Effector memory CD4-positive, alpha-beta T cell (primary cell): ENCODE data around the gene LRRC7.

Experiments used
- DNase-seq, 3 donors: peaks; one replicate each; pipeline ENCODE4 v3.0.0-alpha.2; 2020
- H3K27ac ChIP-seq: 2 replicates; pipeline ENCODE4 v1.7.0; 2013; ENCODE audit warnings: mild to moderate bottlenecking, low read length, moderate library complexity; ENCODE audit not compliant: insufficient read depth, poor library complexity, severe bottlenecking
- H3K27me3 ChIP-seq: replicated peaks from 2 replicates; pipeline ENCODE4 v1.7.0; 2013; ENCODE audit warnings: mild to moderate bottlenecking, low read length; ENCODE audit not compliant: insufficient read depth, control insufficient read depth, poor library complexity, severe bottlenecking
- H3K36me3 ChIP-seq: 2 replicates; pipeline ENCODE4 v1.7.0; 2013; ENCODE audit warnings: mild to moderate bottlenecking, low read length, moderate library complexity; ENCODE audit not compliant: control insufficient read depth, insufficient read depth
- H3K4me1 ChIP-seq: 2 replicates; pipeline ENCODE4 v1.7.0; 2013; ENCODE audit warnings: low read length, mild to moderate bottlenecking; ENCODE audit not compliant: control insufficient read depth, insufficient read depth, poor library complexity, severe bottlenecking
- H3K4me3 ChIP-seq: 2 replicates; pipeline ENCODE4 v1.7.0; 2013; ENCODE audit warnings: low read length, low read depth, mild to moderate bottlenecking; ENCODE audit not compliant: insufficient read depth, poor library complexity, severe bottlenecking
- H3K9me3 ChIP-seq: 2 replicates; pipeline ENCODE4 v1.7.0; 2013; ENCODE audit warnings: mild to moderate bottlenecking, low read length, moderate library complexity; ENCODE audit not compliant: control insufficient read depth

LRRC7 gene

DNA sequence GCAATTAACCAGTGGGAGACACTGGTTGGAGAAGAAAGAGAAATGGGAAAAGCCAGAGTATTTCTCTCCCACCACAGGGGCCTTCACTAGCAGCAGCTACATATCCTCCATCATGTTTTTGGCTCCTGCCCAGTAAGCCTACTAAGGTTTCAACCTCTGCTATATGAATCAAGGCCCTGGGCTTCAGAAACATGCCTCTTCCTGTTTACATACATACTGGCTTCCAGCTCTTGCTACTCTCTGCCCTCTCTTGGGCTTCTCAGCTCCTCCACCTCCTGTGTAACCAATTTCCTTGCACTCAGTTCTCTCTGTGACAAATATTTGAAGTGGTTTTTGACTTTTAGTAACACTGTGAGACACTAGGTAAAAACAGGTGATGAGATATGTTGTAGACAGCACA, 80.8 kb downstream of the LRRC7 start:
- H3K36me3 ChIP-seq, result no peaks in the 10 kb centered on the region
- H3K27ac ChIP-seq, result no peak overlapping the region
- DNase-seq, result no peak
- no peaks in the 10 kb centered on the region for H3K4me1 ChIP-seq
- no peaks in the 10 kb centered on the region for H3K27me3 ChIP-seq
- H3K4me3 ChIP-seq, result no peak overlapping the region
- no peaks in the 10 kb centered on the region for H3K9me3 ChIP-seq

- Histone ChIP-seq H3K9me3 (no peaks in the 10 kb centered on the region), H3K27ac (no peak overlapping the region), H3K36me3 (no peaks in the 10 kb centered on the region), H3K4me1 (no peaks in the 10 kb centered on the region), H3K27me3 (no peaks in the 10 kb centered on the region), H3K4me3 (no peak overlapping the region)
- no peak for DNase-seq
Measured at GRCh38 chr1:69649383-69649990, 81.8 kb downstream of the LRRC7 start.

GRCh38 chr1:69650779-69651178, 83.1 kb downstream of the LRRC7 start:
- H3K4me3 ChIP-seq, result no peak overlapping the region
- no peaks in the 10 kb centered on the region for H3K4me1 ChIP-seq
- DNase-seq, result no peak

DNA sequence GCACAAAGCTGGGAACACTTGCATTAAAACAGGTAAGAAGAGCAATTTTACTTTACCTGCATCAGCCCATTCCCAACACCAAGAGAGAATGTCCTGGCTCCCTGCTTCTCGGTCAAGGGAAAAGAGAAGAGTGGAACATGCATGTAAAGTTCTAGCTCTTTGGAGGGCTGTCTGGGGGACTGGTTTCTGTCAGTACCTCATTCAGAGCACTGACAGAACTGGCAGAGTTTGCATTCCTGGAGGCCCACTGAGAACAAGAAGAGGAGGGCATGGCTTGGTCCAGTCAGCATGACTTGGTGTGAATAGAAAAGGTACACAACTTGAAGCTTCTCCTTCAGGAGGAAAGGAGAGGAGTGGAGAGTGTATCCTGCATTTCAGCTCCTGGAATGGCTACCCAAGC, 83.9 kb downstream of the LRRC7 start:
- no peak overlapping the region for H3K4me3 ChIP-seq
- DNase-seq, result no peak
- no peaks in the 10 kb centered on the region for H3K36me3 ChIP-seq
- H3K4me1 ChIP-seq, result no peaks in the 10 kb centered on the region
- H3K27me3 ChIP-seq, result no peaks in the 10 kb centered on the region
- no peak overlapping the region for H3K27ac ChIP-seq
- no peaks in the 10 kb centered on the region for H3K9me3 ChIP-seq

More at GRCh38 chr1:69650779-69651178, 83.1 kb downstream of the LRRC7 start:
- Histone ChIP-seq H3K27ac (no peak overlapping the region), H3K36me3 (no peaks in the 10 kb centered on the region), H3K9me3 (no peaks in the 10 kb centered on the region), H3K27me3 (no peaks in the 10 kb centered on the region)

- no peaks in the 10 kb centered on the region for H3K4me1 ChIP-seq
- H3K9me3 ChIP-seq, result no peaks in the 10 kb centered on the region
- no peak overlapping the region for H3K4me3 ChIP-seq
- H3K36me3 ChIP-seq, result no peaks in the 10 kb centered on the region
- no peaks in the 10 kb centered on the region for H3K27me3 ChIP-seq
- DNase-seq, result no peak
- H3K27ac ChIP-seq, result no peak overlapping the region
Measured at GRCh38 chr1:69657971-69658370, 90.2 kb downstream of the LRRC7 start.

DNA sequence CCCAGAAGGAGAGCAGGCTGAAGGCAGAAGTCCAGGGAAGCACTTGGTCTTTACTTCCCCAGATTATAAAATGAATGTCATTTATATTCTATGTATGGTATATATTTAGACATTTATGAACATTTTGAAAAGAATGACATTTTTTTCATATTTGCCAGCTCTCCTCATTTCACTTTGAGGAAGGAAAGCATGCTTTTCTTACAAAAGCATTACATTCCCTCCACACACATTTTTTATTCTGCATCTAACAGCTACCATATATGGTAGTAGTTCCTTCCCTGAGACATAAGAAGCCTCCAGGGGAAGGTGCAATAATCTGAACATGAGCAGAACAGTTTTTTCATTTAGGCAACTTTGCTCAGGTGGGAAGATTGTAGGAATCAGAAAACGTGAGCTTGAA, 94.0 kb downstream of the LRRC7 start:
- Histone ChIP-seq H3K4me3 (no peak overlapping the region), H3K27me3 (no peaks in the 10 kb centered on the region), H3K27ac (no peak overlapping the region), H3K4me1 (no peaks in the 10 kb centered on the region), H3K9me3 (no peaks in the 10 kb centered on the region), H3K36me3 (no peaks in the 10 kb centered on the region)
- no peak for DNase-seq

DNA sequence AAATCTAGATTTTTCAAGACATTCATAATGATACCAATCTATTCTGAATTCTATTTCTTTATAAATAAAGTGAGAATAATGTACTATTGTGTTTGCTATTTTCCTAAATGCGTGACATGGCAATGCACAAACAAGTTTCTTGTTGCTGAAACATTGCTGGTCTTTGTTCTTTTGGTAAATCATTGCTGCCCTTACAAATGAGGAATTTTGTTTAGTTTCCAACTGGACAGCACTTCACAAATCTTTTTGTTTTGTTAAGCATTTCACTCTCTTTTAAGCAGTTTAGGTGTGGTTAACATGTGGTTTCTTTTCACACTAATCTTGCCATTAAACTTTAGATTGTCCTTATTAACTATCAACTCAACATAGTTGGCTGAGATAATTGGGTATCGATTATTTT, 94.6 kb downstream of the LRRC7 start:
- H3K9me3 ChIP-seq, result no peaks in the 10 kb centered on the region
- H3K36me3 ChIP-seq, result no peaks in the 10 kb centered on the region
- no peak overlapping the region for H3K4me3 ChIP-seq
- H3K27me3 ChIP-seq, result no peaks in the 10 kb centered on the region
- no peaks in the 10 kb centered on the region for H3K4me1 ChIP-seq
- no peak for DNase-seq
- no peak overlapping the region for H3K27ac ChIP-seq

DNA sequence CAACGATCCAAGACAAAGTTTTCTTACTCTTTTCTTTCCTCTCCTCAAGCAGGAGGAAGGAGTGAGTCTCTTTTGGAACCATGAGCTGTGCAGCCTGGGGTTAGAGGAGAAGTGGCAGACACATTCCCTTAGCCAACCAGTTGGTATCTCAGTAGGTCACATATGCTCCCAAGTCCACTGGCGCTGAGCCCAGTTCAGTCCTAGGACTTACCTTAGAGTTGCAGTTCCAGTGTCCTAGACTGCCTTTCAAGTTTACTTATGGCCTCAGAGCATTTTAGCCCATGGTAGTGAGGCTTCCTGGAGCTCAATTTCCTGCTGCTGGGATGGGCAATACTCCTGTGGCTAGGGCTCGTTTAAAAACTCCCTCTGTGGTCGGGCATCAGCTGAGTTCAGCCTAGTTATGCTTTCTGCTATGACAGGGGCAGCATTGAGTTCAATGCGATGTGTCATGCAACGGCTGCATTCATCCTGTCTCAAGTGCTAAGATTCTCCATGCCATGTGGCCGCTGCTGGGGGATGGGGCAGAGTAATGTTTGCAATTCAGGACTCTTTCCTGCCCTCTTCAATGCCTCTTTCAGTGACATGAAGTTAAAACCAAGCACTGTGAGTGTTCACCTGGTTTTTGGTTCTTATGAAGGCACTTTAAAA, 103.8 kb downstream of the LRRC7 start:
- H3K27ac ChIP-seq, result no peak overlapping the region
- no peaks in the 10 kb centered on the region for H3K4me1 ChIP-seq
- no peak overlapping the region for H3K4me3 ChIP-seq
- no peaks in the 10 kb centered on the region for H3K36me3 ChIP-seq
- no peaks in the 10 kb centered on the region for H3K9me3 ChIP-seq
- DNase-seq, result no peak
- no peaks in the 10 kb centered on the region for H3K27me3 ChIP-seq

- Histone ChIP-seq H3K9me3 (no peaks in the 10 kb centered on the region), H3K4me3 (no peak overlapping the region)
Measured at GRCh38 chr1:69673321-69673720, 105.6 kb downstream of the LRRC7 start.

DNA sequence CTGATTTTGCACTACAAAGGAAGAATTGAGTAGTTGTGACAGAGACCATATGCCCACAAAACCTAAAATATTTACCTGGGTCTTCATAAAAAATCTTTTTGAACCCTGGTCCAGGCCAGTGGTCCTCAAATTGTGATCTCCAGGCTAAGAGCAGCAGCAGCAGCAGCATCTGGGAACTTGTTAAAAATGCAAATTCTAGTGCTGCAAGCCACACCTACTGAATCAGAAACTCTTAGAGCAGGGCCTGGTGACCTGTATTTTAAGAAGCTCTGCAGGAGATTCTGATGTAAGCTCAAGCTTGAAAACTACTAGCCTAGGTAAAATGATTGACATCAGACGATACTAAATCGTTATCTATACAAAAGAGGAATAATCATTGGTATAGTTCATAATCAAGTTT, 112.2 kb downstream of the LRRC7 start:
- Histone ChIP-seq H3K4me3 (no peak overlapping the region), H3K27ac (no peak overlapping the region), H3K4me1 (no peaks in the 10 kb centered on the region), H3K36me3 (no peaks in the 10 kb centered on the region), H3K27me3 (no peaks in the 10 kb centered on the region), H3K9me3 (no peaks in the 10 kb centered on the region)
- no peak for DNase-seq

More at GRCh38 chr1:69673321-69673720, 105.6 kb downstream of the LRRC7 start:
- H3K27ac ChIP-seq, result no peak overlapping the region
- no peaks in the 10 kb centered on the region for H3K36me3 ChIP-seq
- no peaks in the 10 kb centered on the region for H3K27me3 ChIP-seq
- H3K4me1 ChIP-seq, result no peaks in the 10 kb centered on the region
- DNase-seq, result no peak
